GM19455 (cell line): ENCODE measurements around the gene APOLD1.
"Not testable (repeated sequence)": the region's sequence is repeated elsewhere in the genome, so short reads cannot be mapped to it uniquely, and the experiment has no call there.

Source experiments
- ATAC-seq: cut with Tn5 transposase; IDR thresholded peaks from one replicate; pipeline ENCODE4 v1.9.1; 2021; ENCODE audit not compliant: unreplicated experiment

Gene APOLD1

GRCh38 chr12:12786351-12786705 is 869 bp downstream of the APOLD1 start:
- peak; percentile 17 for ATAC-seq

GRCh38 chr12:12786706-12787601 is 1.5 kb downstream of the APOLD1 start:
- peak; percentile 87 for ATAC-seq

GRCh38 chr12:12788131-12788530 is 2.7 kb downstream of the APOLD1 start:
- ATAC-seq = no peak

GRCh38 chr12:12788675-12789368 is 3.4 kb downstream of the APOLD1 start:
- ATAC-seq = no peak

GRCh38 chr12:12790956-12791355 is 5.5 kb downstream of the APOLD1 start:
- ATAC-seq = no peak

GRCh38 chr12:12791756-12792369 is 6.4 kb downstream of the APOLD1 start:
- no peak for ATAC-seq

- ATAC-seq = no peak
These were observed 7.0 kb downstream of the APOLD1 start for GRCh38 chr12:12792421-12792820.

- no peak for ATAC-seq
These were observed 9.2 kb downstream of the APOLD1 start for GRCh38 chr12:12794686-12795085.

- ATAC-seq = no peak
These were observed 10.7 kb downstream of the APOLD1 start for GRCh38 chr12:12796171-12796570.

GRCh38 chr12:12796928-12797793 is 11.7 kb downstream of the APOLD1 start:
- no peak for ATAC-seq

- no peak for ATAC-seq
These were observed 12.3 kb downstream of the APOLD1 start for GRCh38 chr12:12797794-12798152.

- ATAC-seq = no peak
These were observed 13.0 kb downstream of the APOLD1 start for GRCh38 chr12:12798480-12798879.

- ATAC-seq = no peak
These were observed 13.9 kb downstream of the APOLD1 start for GRCh38 chr12:12799163-12799920.

GRCh38 chr12:12800406-12801180 is 15.1 kb downstream of the APOLD1 start:
- ATAC-seq = no peak

GRCh38 chr12:12801656-12802055 is 16.2 kb downstream of the APOLD1 start:
- not testable (repeated sequence) for ATAC-seq

- peak; percentile 76 for ATAC-seq
These were observed 17.7 kb downstream of the APOLD1 start for GRCh38 chr12:12803186-12803585.

- no peak for ATAC-seq
These were observed 18.6 kb downstream of the APOLD1 start for GRCh38 chr12:12804011-12804410.

GRCh38 chr12:12804432-12804886 is 19.0 kb downstream of the APOLD1 start:
- ATAC-seq = no peak

- ATAC-seq = no peak
These were observed 21.5 kb downstream of the APOLD1 start for GRCh38 chr12:12806784-12807516.
